GM10266 (cell line): ENCODE results near the gene PPP1R18.

Experiments used
- DNase-seq: peaks from one replicate; pipeline ENCODE4 v3.0.0; 2012; ENCODE audit errors: extremely low spot score
- CTCF ChIP-seq: IDR thresholded peaks from 2 replicates; pipeline ENCODE4 v1.5.1; 2012; ENCODE audit warnings: mild to moderate bottlenecking, low read depth; ENCODE audit not compliant: control insufficient read depth, insufficient read depth; ENCODE audit errors: missing control alignments

The PPP1R18 gene

GRCh38 chr6:30716879-30717128 lies 30.4 kb upstream of the PPP1R18 start:
- DNase-seq, result no peak
- TF ChIP-seq CTCF, result no peak

GRCh38 chr6:30714263-30714662 lies 27.8 kb upstream of the PPP1R18 start:
- no peak for DNase-seq
- no peak for TF ChIP-seq CTCF

DNA sequence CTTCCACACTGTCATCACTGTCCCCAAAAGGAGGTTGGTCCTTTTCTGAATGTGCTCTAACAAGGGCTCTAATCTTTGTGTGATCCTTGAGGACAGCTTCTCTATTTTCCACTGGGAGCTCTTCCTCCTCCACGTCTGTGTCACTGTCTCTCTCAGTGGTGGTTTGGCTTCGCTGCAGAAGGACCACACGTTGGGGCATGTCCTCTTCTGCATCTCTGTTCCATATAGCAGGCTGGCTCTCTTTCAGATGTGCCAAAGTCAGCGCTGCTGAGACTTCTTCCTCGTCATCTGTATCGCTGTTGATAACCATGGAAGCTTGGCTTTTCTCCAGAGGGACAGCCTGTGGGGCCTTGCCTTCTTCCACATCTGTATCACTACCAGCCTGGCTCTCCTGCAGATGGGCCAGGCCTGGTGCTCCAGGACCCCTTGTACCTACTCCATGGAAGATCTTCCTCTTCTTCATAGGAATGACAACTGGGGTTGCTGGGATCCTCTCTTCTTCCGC lies 26.0 kb upstream of the PPP1R18 start:
- DNase-seq, result no peak

GRCh38 chr6:30711758-30712380 lies 25.4 kb upstream of the PPP1R18 start:
- no peak for TF ChIP-seq CTCF
- DNase-seq, result no peak

More for the DNA sequence above, 26.0 kb upstream of the PPP1R18 start:
- no peak for TF ChIP-seq CTCF

GRCh38 chr6:30709101-30709868 lies 22.8 kb upstream of the PPP1R18 start:
- no peak for DNase-seq
- TF ChIP-seq CTCF, result no peak

GRCh38 chr6:30707281-30707850 lies 20.9 kb upstream of the PPP1R18 start:
- DNase-seq, result no peak
- no peak for TF ChIP-seq CTCF

- no peak for TF ChIP-seq CTCF
- no peak for DNase-seq
Measured at GRCh38 chr6:30705620-30706019, 19.2 kb upstream of the PPP1R18 start.
